Activated gamma-delta T cell treated with anti-CD3 and anti-CD28 coated beads, Interleukin-2, amount 50 U/mL, for 16 hours (primary cell): ENCODE data around the gene DRC3.

Experiments
- DNase-seq: peaks from one replicate; pipeline ENCODE4 v3.0.0-alpha.2; 2020; ENCODE audit warnings: low read depth

DRC3 gene

DNA sequence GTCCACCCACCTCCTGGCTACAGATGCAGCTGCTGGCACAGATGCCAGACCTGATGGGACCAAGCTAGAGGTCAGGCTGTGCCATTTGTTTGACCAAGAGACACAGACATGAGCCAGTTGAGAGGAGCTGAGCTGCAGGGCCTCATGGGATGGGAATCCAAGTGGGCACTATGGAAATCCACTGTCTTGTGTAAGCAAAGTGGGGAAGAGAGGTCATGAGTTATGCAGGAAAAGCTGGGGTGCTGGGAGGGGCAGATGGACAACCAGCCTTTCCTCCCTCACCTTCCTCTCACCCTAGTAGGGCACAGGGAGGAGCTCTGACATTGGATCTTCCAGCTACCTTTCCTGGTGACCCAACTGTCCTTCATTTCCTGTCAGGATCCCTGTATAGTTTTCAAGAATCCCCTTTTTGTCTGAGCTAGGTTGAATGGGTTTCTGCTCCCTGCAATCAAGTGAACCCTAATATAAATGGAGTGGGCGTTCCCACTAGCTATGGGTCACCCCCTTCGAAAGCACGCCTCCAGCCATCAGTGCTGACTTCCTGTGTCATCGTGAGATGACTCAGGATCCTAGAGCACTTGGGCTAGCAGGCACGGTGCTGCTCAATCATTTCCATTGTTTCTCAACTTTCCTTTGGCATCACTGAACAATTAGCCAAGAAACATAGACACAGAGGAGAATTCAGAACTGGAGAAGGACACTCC lies 52.7 kb downstream of the DRC3 start:
- no peak for DNase-seq

DNA sequence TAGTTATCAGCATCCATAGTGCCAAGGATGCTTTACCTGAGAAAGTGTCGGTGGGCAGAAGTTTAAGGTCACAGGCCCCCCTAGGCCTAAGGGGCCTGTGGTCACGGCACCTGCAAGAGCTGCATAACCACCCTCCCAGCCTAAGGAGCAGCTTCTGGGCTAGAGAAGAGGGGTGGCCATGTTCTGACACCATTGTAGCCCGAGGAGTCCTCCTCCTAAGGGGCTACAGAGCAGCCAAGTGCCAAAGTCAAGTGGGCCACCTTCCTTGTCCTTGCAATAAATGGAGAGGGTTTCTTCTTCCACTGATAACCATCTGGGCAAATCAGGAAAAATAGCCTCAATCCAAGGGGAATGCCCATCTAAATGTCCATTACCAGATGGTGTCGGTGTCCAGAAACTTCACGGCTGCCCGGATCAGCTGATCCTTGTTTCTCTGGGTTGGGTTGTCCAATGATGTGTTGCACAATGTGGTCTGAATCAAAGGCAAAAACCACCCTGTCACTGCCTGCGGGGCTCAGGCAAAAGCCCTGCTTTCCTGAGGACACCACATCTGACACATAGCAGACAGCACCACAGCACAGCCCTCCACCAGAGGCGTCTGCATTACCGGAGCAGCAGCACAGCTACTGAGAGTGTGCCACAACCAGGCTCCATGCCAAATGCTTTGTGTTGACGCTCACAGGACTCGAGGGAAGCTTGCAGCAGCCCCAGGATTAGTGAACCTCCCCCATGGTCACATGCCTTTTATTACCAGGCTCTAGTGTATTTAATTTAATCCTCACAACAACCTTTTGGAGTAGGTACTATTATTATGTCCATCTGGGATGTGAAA lies 53.5 kb downstream of the DRC3 start:
- DNase-seq, result peak; percentile 12

DNA sequence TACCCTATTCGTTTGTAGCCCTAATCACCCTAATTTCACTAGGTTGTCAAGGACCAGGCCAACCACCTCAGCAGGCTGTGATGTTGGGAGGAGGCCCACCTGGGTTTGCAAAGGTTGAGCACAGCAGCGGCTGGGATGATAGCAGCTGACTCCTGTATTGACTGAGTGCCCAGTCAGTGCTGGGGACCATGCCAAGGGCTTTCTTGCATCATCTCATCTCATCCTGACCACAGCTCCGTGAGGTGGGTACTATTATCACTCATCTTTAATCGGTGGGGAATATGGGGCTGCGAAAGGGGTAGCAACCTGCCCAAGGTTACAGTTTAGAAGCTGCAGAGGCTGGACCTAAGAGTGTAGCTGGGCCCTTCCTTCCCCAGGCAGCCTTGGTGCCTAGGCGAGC lies 54.6 kb downstream of the DRC3 start:
- no peak for DNase-seq

DNA sequence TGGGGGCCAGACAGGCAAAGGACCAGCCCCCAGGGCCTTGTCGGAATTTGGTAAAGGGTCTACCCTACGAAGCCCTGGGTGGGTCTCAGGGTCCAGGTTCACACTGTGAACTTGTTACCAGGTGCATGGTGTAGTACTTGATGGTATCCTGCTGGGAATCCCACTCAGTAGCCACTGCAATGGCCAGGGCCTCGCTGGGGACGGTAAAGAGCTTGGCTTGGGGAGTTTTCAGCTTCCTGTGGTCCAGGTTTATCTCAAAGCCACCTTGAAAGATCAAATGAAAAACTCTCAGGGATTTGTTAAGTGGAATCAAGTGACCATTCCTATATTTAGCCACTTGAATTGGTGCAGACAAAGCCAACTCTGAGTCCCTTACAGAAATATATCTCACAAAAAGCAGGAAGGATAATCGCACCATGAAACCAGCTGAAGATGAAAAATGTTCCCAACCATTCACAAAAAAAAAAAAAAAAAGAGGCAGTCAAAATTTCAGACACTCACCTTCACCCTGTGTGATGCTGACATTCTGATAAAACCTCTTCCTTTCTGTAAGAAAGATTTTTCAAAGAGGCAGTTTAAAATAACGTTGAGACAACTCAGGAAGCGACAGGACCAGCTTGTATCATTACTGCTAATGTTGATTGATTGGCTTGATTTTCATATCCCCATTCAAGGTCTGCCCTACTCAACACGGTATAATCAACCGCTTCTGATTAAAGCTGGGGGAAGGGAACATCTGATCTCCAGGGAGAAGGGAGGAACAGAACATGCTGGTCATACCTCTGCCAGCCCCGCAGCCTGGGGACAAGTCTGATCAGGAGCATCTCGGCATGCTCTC lies 55.7 kb downstream of the DRC3 start:
- DNase-seq, result no peak

DNA sequence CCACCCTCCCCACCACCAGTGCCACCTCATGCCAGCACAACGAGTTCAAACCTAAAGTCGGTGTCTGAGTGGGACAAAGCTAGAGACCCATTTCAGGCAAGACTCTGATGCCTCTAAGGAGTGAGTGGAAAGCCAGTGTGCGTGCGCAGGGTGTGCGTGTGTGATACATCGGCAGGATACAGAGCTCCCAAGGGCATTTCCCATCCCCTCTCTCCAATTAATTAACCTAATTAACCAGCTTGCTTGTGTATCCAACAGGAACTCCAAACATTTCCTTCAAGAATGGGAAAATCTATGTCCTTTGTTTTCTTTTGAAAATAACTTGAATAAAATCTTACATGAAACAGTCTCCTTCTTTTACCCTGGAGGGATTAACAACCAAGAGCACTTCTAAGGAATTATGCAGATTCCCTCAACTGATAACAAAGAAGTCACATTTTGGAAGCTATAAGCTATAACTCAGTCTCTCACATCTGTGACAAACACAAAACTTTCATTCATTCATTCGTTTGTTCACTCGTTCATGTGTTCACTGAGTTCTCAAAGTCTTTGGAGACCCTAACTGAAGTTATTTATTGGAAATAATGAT lies 56.4 kb downstream of the DRC3 start:
- DNase-seq, result no peak

DNA sequence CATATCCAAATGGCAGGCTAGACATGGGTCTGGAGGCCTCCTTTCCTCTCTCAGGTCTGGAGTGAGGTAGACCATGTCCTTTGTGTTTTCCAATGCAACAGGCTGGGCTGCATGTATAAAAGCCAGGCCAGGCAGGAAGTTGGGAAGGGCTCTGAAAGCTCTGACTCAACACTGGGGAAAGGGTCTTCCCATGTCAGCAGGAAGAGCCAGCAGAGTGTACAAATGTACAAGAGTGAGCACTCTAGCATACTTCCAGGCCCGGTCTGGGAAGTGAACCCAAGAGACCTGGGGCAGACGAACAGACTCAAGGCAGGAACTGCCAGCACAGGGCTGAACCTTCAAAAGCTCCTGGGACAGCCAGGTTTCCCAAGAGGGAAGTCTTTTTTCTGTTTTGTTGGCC lies 59.3 kb downstream of the DRC3 start:
- no peak for DNase-seq

DNA sequence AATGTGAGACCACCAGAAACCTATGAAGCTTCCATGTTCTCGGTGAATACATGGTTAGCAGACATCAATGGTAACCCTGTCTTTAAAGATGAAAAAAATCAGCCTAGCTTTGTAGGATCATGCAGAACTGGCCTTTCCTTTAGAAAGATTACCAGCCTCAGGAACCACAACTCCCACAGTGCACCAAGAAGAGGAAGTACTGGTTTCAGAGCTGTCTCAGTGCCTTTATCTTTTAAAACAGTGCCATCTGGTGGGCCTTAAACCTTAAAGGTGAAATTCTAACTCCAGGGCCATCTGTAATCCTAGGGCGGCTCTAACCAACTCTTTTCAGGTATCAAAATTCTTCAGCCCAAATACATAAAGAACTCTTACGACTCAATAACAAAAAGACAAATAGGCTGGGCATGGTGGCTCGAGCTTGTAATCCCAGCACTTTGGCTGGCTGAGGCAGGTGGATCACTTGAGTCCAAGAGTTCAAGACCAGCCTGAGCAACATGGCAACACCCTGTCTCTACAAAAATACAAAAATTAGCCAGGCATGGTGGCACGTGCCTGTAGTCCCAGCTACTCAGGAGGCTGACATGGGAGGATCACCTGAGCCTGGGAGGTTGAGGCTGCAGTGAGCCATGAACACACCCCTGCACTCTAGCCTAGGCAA lies 60.9 kb downstream of the DRC3 start:
- DNase-seq, result peak; percentile 28

DNA sequence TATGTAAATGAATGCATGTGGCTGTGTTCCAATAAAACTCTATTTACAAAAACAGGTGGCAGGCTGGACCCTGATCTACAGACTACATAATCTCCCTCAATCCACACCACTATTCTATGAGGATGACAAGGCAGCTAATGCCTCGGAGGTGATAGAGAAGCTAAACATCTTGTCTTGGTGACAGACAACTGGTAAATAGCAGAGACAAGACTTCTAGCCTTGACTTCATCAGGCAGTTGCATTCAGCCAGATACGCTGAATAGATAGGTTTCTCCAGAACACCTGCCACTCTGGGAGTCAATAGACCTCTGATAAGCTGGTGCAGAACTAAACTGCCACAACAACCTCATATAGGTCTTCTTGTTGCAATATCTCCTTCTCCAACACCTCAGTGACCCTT lies 63.0 kb downstream of the DRC3 start:
- no peak for DNase-seq

DNA sequence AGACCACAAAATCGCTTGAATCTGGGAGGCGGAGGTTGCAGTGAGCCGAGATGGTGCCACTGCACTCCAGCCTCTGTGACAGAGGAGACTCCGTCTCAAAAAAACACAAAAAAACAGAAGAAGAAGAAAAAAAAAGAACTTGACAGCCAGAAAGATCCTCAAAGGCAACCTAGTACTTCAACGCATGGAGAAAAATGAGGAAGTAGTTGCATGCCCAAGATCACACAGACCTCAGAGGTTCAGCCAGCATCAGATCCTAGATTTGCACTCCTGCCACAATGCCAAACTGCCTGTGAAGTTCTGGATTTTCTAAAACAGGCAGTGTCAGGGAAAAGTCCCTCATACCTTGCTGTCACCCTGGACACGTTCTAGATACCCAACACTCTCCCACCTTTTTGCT lies 64.8 kb downstream of the DRC3 start:
- DNase-seq, result no peak

DNA sequence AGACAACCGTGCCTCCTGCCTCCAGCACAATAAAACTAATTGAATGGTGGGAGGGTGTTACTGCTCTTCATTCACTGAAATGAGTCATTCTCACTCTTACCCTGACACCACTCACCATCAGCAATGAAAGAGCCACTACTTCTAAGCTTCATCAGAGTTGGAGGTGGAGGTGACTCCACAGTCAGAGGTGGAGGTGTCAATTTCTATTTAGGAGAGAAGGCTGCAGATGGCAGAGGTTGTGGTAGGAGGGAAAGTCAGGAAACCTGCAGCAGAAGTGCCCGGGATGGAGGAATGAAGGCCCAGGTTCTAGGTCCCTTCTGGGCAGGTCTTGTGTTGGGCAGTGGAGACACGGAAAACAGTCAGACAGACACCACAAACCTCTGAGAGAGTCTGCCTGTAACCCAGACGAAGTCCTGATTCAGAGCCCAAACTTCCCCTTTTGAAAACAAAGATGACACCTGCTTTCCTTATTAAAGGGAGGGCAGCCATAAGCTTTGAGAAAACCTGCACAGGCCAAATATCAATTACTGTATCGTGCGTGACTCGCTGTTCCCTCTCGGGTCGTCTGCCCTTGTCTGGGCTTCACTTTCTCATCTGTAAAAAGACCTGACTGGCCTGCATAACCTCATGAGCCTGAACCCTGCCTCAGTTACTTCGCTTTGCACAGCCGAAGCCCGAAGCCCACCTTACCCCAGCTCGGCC lies 65.6 kb downstream of the DRC3 start:
- DNase-seq, result no peak

DNA sequence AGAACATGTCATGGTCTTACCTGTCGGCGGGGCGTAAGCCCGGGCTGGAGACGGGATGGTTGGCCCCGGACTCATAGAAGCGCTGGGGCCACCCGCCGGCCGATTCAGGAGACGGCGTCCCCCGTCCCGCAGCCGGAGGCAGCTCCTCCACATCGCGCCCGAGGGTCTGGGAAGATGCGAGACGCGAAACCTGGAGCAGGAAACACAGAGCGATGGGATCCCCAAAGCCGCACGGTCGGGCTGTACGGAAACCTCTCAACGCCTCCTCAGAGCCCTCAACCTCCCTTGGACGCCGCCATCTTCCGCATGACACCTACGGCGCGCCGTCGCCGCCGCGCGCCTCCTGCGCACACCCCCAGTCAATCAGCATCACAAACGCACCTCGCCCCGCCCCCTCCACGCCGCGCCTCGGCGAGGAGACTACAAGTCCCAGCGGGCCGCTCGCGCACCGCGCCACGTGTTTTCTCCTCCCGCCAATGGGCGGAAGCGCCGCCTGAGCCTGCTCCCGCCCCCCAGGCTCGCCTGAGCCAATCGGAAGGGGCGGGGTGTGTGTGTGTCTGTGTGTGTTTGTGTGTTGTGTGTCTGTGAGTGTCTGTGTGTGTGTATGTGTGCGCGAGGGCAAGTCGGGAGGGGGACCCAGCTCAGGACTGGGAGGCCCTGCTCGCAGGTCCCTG lies 66.3 kb downstream of the DRC3 start, which contains the start of the genes ATPAF2 and GID4:
ATPAF2 (minus strand) TSS at position 308 of the 674 bp plus-strand sequence; CDS start at position 153, 155 bp downstream.
GID4 (plus strand) TSS at position 548 of the 674 bp plus-strand sequence; CDS start at position 605, 57 bp downstream.
- peak; percentile 100 for DNase-seq

DNA sequence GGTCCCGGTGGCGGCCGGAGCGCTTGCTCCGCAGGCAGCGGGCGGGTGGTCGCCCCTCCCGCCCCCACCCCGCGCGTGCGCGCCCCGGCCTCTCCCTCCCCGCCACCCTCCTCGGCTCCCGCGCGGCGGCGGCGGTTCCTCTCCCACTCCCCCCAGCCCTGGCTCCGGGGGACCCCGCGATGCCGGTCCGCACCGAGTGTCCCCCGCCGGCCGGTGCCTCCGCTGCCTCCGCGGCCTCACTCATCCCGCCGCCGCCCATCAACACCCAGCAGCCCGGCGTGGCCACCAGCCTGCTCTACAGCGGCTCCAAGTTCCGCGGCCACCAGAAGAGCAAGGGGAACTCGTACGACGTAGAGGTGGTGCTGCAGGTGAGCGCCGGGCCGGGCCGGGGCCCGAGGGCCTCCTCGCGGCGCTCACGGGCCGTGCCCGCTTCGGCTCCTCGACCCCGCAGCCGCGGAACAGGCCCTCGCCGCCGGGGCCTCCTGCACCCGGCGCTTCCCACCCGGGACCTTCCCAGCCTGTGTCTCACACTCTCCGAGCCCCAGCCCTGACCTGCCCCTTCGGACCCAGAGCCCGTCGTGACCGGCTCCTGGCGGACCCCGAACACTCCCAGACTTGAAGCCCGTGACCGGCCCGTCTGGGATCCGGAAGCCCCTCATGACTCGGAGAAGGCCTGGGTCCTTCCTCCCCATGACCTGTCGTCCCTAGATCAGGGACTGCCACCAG lies 67.0 kb downstream of the DRC3 start:
- no peak for DNase-seq

DNA sequence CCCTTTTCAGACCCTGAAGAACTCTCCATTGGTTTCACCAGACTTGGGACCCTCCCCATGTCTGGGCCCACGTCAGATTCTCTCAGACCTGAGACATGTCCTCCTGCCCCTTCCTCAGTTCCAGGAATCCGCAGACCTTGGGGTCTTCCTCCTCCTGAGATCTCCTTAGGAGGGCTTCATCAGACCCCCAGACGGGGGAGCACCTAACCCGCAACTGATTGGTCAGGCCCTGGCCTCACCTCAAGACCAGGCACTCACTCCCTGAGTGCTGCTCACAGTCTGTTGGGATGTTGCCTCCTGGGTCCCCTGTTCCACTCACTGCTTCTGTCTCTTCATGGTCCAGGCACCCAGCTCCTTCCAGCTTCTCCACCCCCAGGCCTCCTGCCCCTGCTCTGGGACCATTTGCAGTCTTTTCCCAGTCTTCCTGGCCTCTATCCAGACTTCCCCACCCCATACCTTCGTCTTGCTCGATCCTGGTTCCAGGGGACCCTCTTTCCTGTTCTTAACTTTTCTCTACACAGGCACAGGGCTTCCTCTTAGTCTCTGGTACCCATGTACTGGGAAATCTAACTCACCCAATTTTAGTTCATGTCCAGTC lies 67.7 kb downstream of the DRC3 start:
- no peak for DNase-seq

DNA sequence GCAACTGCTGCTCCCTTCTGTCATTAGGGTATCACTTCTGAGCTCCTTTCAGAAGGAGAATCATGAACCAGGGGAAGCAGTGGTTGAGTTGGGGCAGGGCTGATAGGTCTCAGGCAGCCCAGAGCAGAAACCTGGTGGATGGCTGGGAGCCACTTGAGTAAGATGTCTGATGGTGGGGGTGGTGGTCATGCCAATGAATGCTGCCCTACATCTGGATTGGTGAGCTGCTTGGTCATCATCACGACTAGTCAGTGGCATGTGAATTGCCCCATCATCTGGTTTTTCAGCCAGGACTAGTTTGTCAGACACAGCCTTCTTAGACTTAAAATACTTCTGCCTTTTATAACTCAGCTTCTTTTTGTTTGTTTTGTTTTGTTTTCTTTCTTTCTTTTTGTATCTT lies 69.1 kb downstream of the DRC3 start:
- no peak for DNase-seq

DNA sequence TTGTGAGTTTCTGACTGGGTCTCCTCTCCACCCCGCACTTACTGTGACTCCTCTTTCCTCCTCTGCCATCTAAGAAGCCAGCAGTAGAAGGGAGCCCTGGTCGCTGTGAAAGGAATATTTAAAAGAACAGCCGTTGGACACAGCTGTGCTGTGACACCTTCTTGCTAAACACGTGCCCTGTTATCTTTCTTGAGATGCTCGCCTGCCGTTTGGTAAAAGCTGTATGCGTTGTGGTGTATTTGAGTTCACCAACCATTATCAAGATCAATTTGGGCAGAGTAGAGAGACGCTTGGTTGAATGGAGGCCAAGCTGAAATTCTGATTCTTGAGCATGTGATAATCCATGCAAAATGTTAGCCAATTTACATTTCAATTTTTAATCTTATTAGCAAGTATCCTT lies 70.3 kb downstream of the DRC3 start:
- DNase-seq, result no peak

DNA sequence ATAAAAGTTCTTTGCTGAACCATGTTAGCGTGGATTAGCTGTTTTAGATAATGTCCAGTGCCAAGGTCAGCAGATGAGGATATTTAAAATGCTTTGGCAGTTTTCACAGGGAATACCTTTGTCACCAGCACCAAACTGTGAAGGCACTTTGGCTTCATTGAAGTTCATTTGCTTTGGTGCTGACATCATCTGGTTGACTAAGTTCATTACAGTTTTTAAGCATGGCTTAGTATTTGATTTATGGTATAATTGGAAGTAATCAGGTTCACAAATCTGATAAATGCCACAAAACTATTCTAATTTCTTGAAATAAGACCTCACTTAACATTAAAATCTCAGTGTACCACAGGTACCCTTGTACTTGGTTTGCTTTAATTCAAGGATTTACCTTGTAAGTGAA lies 70.8 kb downstream of the DRC3 start:
- DNase-seq, result no peak

DNA sequence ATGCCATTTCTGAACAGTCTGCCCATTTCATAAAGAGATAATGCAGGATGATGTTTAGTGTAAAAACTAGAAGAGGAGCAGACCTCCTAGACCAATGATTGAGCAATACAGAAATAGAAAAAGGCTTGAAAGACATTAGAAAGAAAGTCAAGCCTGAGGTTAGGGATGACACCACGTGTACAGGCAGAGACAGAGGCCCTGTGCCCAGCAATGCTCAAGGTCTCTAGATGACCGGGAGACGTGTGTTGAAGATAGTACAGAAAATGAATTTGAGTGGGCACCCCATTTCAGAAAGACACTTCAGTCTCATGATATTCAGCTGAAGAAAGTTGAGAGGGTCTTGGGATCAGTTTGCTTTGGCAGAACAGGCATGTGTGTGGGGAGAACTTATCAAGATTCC lies 71.9 kb downstream of the DRC3 start:
- DNase-seq, result no peak

DNA sequence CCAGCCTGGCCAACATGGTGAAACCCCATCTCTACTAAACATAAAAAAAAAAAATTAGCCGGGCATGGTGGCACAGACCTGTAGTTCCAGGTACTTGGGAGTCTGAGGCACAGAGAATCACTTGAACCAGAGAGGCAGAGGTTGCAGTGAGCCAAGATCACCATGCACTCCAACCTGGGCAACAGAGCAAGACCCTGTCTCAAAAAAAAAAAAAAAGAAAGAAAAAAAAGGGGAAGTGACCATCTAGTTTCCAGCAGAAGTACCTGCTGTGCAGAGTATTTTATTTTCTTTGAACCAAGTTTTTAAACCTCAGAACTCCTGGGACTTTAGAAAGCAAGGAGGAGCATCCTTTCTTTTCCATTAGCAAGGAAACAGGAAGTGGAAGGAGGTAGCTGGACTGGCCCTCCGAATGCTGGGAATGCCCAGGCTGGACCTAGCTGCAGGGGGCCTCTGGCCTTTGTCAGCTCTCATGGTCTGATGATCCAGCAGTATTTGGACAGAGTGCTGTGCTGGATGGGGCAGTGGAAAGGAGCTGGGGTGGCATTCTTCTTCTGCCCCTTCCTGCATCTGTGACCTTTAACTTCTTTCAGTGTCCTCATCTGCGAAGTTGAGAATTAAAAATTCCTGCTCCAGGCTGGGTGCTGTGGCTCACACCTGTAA lies 73.2 kb downstream of the DRC3 start:
- no peak for DNase-seq

DNA sequence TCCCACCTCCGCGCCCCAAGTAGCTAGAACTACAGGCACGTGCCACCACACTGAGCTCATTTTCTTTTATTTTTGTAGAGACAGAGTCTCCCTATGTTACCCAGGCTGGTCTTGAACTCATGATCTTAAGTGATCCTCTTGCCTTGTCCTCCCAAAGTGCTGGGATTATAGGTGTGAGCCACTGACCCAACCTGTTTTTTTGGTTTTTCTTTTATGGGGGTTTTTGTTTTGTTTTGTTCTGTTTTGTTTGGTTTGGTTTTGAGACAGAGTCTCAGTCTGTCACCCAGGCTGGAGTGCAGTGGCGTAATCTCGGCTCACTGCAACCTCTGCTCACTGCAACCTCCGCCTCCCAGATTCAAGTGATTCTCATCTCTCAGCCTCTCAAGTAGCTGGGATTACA lies 82.9 kb downstream of the DRC3 start:
- no peak for DNase-seq
